DND-41 (cell line): ENCODE results near the gene ATAD3C.

ENCODE experiments used
- ATAC-seq: fragments of 200-7000 bp; cut with Tn5 transposase; 3 replicates; pipeline ENCODE4 v1.9.1; 2021; ENCODE audit warnings: low read depth; ENCODE audit not compliant: insufficient read depth
- DNase-seq: peaks from one replicate; pipeline ENCODE4 v3.0.0-alpha.2; 2020
- H2AFZ ChIP-seq: 2 replicates; pipeline ENCODE4 v1.6.0; 2012; ENCODE audit warnings: low read depth, low read length
- H3K27ac ChIP-seq: 2 replicates; pipeline ENCODE4 v1.5.1; 2012; ENCODE audit warnings: low read length, inconsistent platforms
- H3K27me3 ChIP-seq: fragments of 200-600 bp; sonication (generic); 2 replicates; pipeline ENCODE4 v1.6.0; 2012; ENCODE audit warnings: low read length, mild to moderate bottlenecking, inconsistent platforms; ENCODE audit not compliant: insufficient read depth, poor library complexity
- H3K36me3 ChIP-seq: 2 replicates; pipeline ENCODE4 v1.5.1; 2012; ENCODE audit warnings: low read length, inconsistent platforms; ENCODE audit not compliant: insufficient read depth
- H3K4me1 ChIP-seq: 2 replicates; pipeline ENCODE4 v1.5.1; 2012; ENCODE audit warnings: mild to moderate bottlenecking, low read length; ENCODE audit not compliant: insufficient read depth
- H3K4me2 ChIP-seq: 2 replicates; pipeline ENCODE4 v1.6.0; 2012; ENCODE audit warnings: mild to moderate bottlenecking, moderate library complexity, low read length, inconsistent platforms; ENCODE audit not compliant: insufficient read depth
- H3K4me3 ChIP-seq, 2 experiments: fragments of 200-600 bp in 1 of 2; shearing (Covaris generic) in 1 of 2; 2 replicates each; pipeline ENCODE4 v1.5.1; 2012 to 2016; ENCODE audit warnings: inconsistent platforms in 2 of 2, low read length in 2 of 2, mild to moderate bottlenecking in 2 of 2, low read depth in 1 of 2, moderate library complexity in 1 of 2
- H3K79me2 ChIP-seq: 2 replicates; pipeline ENCODE4 v1.6.0; 2012; ENCODE audit warnings: low read length, inconsistent platforms; ENCODE audit not compliant: insufficient read depth
- H3K9ac ChIP-seq: 2 replicates; pipeline ENCODE4 v1.6.0; 2012; ENCODE audit warnings: low read depth, mild to moderate bottlenecking, inconsistent platforms, low read length, moderate library complexity
- H3K9me3 ChIP-seq: 2 replicates; pipeline ENCODE4 v1.5.1; 2012; ENCODE audit warnings: low read length, moderate library complexity, mild to moderate bottlenecking, inconsistent platforms; ENCODE audit not compliant: insufficient read depth, severe bottlenecking
- H4K20me1 ChIP-seq: 2 replicates; pipeline ENCODE4 v1.6.0; 2012; ENCODE audit warnings: low read length; ENCODE audit not compliant: insufficient read depth
- CTCF ChIP-seq: IDR thresholded peaks from 2 replicates; pipeline ENCODE4 v1.5.1; 2012; ENCODE audit warnings: borderline replicate concordance, low read length, moderate library complexity, mild to moderate bottlenecking; ENCODE audit not compliant: poor library complexity, severe bottlenecking; ENCODE audit errors: extremely low read depth
- EZH2 ChIP-seq: IDR thresholded peaks from 3 replicates; pipeline ENCODE4 v1.6.1; 2012; ENCODE audit warnings: borderline replicate concordance, low read depth, mild to moderate bottlenecking, moderate library complexity, low read length, inconsistent platforms; ENCODE audit not compliant: severe bottlenecking

Gene ATAD3C

GRCh38 chr1:1425426-1425752 lies 24.1 kb upstream of the ATAD3C start:
- Histone ChIP-seq H3K27ac (no peak overlapping the region), H3K4me2 (no peak overlapping the region), H3K9ac (no peak overlapping the region), H3K79me2 (no peaks in the 10 kb centered on the region), H3K4me1 (peaks cover 6% of the 10 kb centered on the region; the same call in 1 of the 2 replicates), H3K27me3 (no peaks in the 10 kb centered on the region), H3K36me3 (no peaks in the 10 kb centered on the region), H3K9me3 (no peaks in the 10 kb centered on the region), H2AFZ (no peak overlapping the region), H3K4me3 (no peak overlapping the region), H4K20me1 (no peaks in the 10 kb centered on the region)
- DNase-seq (no peak), ATAC-seq (no peak)
- no peak for TF ChIP-seq EZH2
- TF ChIP-seq CTCF, result no peak

DNA sequence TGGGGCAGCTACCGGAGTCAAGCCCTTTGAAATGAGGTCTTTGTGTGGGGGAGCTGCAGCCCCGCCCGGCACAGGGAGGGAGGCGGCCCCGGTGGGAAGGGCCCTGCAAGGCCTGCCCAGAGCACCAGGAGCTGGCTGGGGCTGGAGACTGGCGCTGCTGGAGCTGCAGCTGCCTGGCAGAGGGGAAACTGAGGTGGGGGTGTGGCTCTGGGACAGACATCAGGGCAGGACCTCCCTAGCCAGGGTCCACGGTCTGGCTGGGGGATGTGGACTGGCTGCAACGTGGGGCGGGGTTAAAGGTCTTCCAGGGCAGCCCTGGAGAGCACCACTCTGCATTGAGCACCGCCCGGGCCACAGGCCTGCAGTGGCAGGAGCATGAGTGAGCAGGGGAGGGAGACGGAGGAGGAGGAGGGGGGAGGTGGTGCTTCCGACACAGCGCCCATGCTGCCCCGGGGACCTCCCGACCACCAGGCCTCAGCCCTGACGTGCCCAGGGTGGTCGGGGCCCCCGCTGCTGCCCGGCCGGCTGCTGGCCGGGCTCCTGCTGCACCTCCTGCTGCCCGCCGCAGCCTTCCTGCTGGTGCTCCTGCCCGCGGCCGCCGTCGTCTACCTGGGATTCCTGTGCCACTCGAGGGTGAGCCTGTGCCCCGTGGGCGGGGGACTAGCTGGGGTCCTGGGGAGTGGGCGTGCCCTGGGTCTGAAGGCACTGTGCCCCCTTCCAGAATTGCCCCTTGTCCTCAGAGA lies 23.6 kb upstream of the ATAD3C start:
- no peak overlapping the region for H3K4me3 ChIP-seq

DNA sequence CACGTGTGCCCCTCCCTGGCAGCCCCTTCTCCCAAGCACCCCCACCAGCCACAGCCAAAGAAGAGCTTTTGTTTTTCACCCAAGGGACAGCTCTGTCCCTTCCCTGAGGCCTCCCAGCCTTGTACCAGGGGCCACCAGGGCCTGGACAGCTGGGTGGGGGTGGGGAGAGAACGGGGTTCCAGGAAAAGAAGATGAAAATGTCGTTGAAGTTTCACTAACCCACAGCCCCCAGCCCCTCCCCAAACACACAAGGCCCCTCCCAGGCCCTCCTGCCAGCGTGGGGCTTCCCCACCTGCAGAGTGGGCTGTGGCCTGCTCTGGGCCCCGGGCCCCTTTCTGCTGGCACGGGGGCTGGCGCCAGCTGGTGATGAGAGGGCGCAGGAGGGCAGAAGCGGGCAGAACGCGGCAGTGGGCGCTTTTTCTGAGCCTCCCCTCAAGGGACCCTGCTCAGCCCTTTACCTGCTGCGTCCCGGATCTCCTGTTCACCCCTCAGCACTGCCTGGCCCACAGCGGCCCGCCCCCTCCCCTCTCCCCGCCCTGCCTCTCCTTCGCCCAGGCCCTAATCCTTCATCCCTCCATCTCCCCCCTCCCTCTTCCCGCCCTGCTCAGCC lies 22.9 kb upstream of the ATAD3C start:
- Histone ChIP-seq H3K27me3 (no peaks in the 10 kb centered on the region), H3K9me3 (no peaks in the 10 kb centered on the region), H4K20me1 (no peaks in the 10 kb centered on the region), H3K4me3 (no peak overlapping the region), H3K27ac (no peak overlapping the region), H2AFZ (no peak overlapping the region), H3K79me2 (no peaks in the 10 kb centered on the region), H3K36me3 (no peaks in the 10 kb centered on the region), H3K4me1 (peaks cover 6% of the 10 kb centered on the region; the same call in 1 of the 2 replicates), H3K9ac (no peak overlapping the region), H3K4me2 (no peak overlapping the region)
- DNase-seq, result peak; percentile 49
- ATAC-seq, result peak; percentile 58; the same call in 2 of the 3 replicates
- no peak for TF ChIP-seq EZH2
- no peak for TF ChIP-seq CTCF

More for the DNA sequence above, 23.6 kb upstream of the ATAD3C start:
- Histone ChIP-seq H3K27me3 (no peaks in the 10 kb centered on the region), H2AFZ (no peak overlapping the region), H4K20me1 (no peaks in the 10 kb centered on the region), H3K79me2 (no peaks in the 10 kb centered on the region), H3K4me1 (peaks cover 6% of the 10 kb centered on the region; the same call in 1 of the 2 replicates), H3K9me3 (no peaks in the 10 kb centered on the region), H3K27ac (no peak overlapping the region), H3K36me3 (no peaks in the 10 kb centered on the region), H3K4me2 (no peak overlapping the region), H3K9ac (no peak overlapping the region)
- DNase-seq (no peak), ATAC-seq (no peak)
- TF ChIP-seq EZH2, result no peak
- TF ChIP-seq CTCF, result no peak
